ENCODE results near the gene FAIM2. TPM values are rescaled to one million over a fixed set of nuclear protein-coding genes. Genes with fewer than 3 reads are reported as not detected.

The FAIM2 gene
- total and polyA plus RNA-seq, 2 experiments from 2014 or later, result 0.61 to 2.0 TPM

- DNase-seq (ENCODE audit: low spot score), result no peak
- H3K4me1 ChIP-seq (ENCODE audit: insufficient read depth), result peaks cover 46% of the 10 kb centered on the region
Observed at GRCh38 chr12:49824895-49825294, 78.8 kb downstream of the FAIM2 start.

More at GRCh38 chr12:49824895-49825294, 78.8 kb downstream of the FAIM2 start:
- no peak for ATAC-seq
- peak overlapping the region; percentile 41 for H3K4me2 ChIP-seq
- Mint-ChIP-seq H3K9me3 (no peaks in the 10 kb centered on the region), H3K36me3 (ENCODE audit: low read depth) (peaks cover 7% of the 10 kb centered on the region), H3K4me1 (peaks cover 60% of the 10 kb centered on the region), H3K4me3 (peak overlapping the region; percentile 13; the same call in 1 of the 3 replicates), H3K27me3 (ENCODE audit: insufficient read depth, low read depth, poor library complexity) (peaks cover 15% of the 10 kb centered on the region), H3K27ac (no peak overlapping the region)
- no peak overlapping the region for H3K27ac ChIP-seq (ENCODE audit: low read depth)
- H3K9me2 ChIP-seq (ENCODE audit: insufficient read depth), result no peaks in the 10 kb centered on the region
- H3K79me2 ChIP-seq (replicated peaks; ENCODE audit: insufficient read depth), result peaks cover 77% of the 10 kb centered on the region
- H3K27me3 ChIP-seq (ENCODE audit: insufficient read depth), result no peaks in the 10 kb centered on the region
- no peaks in the 10 kb centered on the region for H3K36me3 ChIP-seq (ENCODE audit: insufficient read depth)
- 0 out of 2 replicates have a peak, but pooled peaks cover 6% of the 10 kb centered on the region for H3F3A ChIP-seq (replicated peaks; ENCODE audit: low read depth)
- H2AFZ ChIP-seq, result no peak overlapping the region
- TF ChIP-seq, protein P1, sequence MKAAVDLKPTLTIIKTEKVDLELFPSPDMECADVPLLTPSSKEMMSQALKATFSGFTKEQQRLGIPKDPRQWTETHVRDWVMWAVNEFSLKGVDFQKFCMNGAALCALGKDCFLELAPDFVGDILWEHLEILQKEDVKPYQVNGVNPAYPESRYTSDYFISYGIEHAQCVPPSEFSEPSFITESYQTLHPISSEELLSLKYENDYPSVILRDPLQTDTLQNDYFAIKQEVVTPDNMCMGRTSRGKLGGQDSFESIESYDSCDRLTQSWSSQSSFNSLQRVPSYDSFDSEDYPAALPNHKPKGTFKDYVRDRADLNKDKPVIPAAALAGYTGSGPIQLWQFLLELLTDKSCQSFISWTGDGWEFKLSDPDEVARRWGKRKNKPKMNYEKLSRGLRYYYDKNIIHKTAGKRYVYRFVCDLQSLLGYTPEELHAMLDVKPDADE (IDR thresholded peaks at IDR 0.05), result no peak
- TF ChIP-seq STAT1 (IDR thresholded peaks at IDR 0.05; ENCODE audit: unreplicated experiment) (no peak), ZNF331 (CRISPR knock-in tag; IDR thresholded peaks at IDR 0.05; ENCODE audit: low read depth) (no peak), NANOG (IDR thresholded peaks at IDR 0.05; ENCODE audit: borderline replicate concordance) (no peak), POLR2AphosphoS5 (IDR thresholded peaks at IDR 0.05; ENCODE audit: low read depth) (no peak), CREB1 (CRISPR knock-in tag; IDR thresholded peaks at IDR 0.05; ENCODE audit: low read depth) (no peak), REST (IDR thresholded peaks at IDR 0.05; ENCODE audit: unreplicated experiment) (no peak), JUNB (IDR thresholded peaks at IDR 0.05; ENCODE audit: unreplicated experiment) (no peak), CTCF (conservative IDR thresholded peaks at IDR 0.05; ENCODE audit: low read depth in 2 of 2) (no peak), EZH2 (IDR thresholded peaks at IDR 0.05; ENCODE audit: low read depth, unreplicated experiment) (no peak), EZH2phosphoT487 (IDR thresholded peaks at IDR 0.05; ENCODE audit: unreplicated experiment) (no peak), ZNF462 (CRISPR knock-in tag; IDR thresholded peaks at IDR 0.05) (no peak), ZNF114 (CRISPR knock-in tag; IDR thresholded peaks at IDR 0.05) (no peak)
- H3K4me3 ChIP-seq, result no peak overlapping the region
- peaks cover 12% of the 10 kb centered on the region for H4K20me1 ChIP-seq (replicated peaks; ENCODE audit: insufficient read depth)

Data from GM23338 (cell line).